Activated CD8-positive, alpha-beta T cell treated with anti-CD3 and anti-CD28 coated beads, Interleukin-2, amount 10 ng/mL, durations not matched to agents 7 days and 5 days (primary cell): ENCODE results near the gene PCK1. TPM values are rescaled to one million over a fixed set of nuclear protein-coding genes. Genes with fewer than 3 reads are reported as not detected.

Experiments
- ATAC-seq: fragments of 150-1000 bp; cut with Tn5 transposase; one replicate; pipeline ENCODE4 v1.10.0; 2021; ENCODE audit warnings: moderate library complexity
- CTCF ChIA-PET: fragments of 350-600 bp; sonication (Branson Sonifier 250); formaldehyde crosslinking; loops from one replicate; lab custom pipeline; 2021; ENCODE audit warnings: antibody characterized with exemption; lab: Charles Lee
- POLR2A ChIA-PET: fragments of 350-600 bp; sonication (Branson Sonifier 250); formaldehyde crosslinking; loops from one replicate; lab custom pipeline; 2021; ENCODE audit warnings: antibody characterized with exemption; lab: Charles Lee
- DNase-seq: peaks from one replicate; pipeline ENCODE4 v3.0.0-alpha.2; 2020
- H3K27ac Mint-ChIP-seq: one replicate; pipeline ENCODE4 v1.8.0; 2021; ENCODE audit warnings: mild to moderate bottlenecking, mixed read lengths
- H3K27me3 Mint-ChIP-seq: one replicate; pipeline ENCODE4 v1.8.0; 2021; ENCODE audit warnings: low read depth, mixed read lengths
- H3K36me3 Mint-ChIP-seq: one replicate; pipeline ENCODE4 v1.8.0; 2021; ENCODE audit warnings: low read depth, mixed read lengths
- H3K4me1 Mint-ChIP-seq: one replicate; pipeline ENCODE4 v1.8.0; 2021; ENCODE audit warnings: low read depth, mixed read lengths
- H3K4me3 Mint-ChIP-seq: one replicate; pipeline ENCODE4 v1.8.0; 2021; ENCODE audit warnings: mild to moderate bottlenecking, mixed read lengths
- H3K9me3 Mint-ChIP-seq: one replicate; pipeline ENCODE4 v1.8.0; 2022; ENCODE audit warnings: mixed read lengths; ENCODE audit not compliant: insufficient read depth
- total RNA-seq, 2 experiments: library from RNA; stranded (reverse); gene quantifications; one replicate each; pipeline ENCODE4 v1.2.3, GENCODE V29; 2021

Gene PCK1
- total RNA-seq, 2 experiments from 2014 or later: not detected

DNA sequence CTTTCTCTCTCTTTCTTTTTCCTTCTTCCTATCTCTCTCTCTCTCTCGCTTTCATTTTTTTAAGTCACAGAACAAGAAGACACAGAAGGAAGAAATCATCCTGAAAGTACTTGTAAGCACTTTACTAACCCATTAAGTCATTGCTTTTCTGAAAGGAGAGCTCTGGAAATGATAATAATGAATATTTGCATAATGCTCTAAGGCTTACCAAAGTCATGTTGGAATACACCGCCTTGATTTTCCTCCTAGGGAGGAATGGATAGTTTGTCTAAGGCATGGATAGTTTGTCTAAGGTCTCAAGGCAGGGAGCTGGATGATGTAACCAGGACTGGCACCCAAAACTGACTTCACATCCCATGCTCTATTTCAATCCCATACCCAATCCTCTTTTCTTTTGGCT is 23.1 kb upstream of the PCK1 start:
- no peak for DNase-seq
- H3K4me3 Mint-ChIP-seq: no peak overlapping the region
- H3K27ac Mint-ChIP-seq: no peak overlapping the region
- ATAC-seq: no peak
- POLR2A ChIA-PET: no interaction called here
- no peaks in the 10 kb centered on the region for H3K9me3 Mint-ChIP-seq
- H3K27me3 Mint-ChIP-seq: peaks cover 29% of the 10 kb centered on the region
- CTCF ChIA-PET: interaction anchor here (1.4 kb wide), 1 partner anchor 58 kb away, joined by 3 read pairs; no protein-coding TSS in a partner anchor
- H3K4me1 Mint-ChIP-seq: no peaks in the 10 kb centered on the region
- H3K36me3 Mint-ChIP-seq: no peaks in the 10 kb centered on the region

- CTCF ChIA-PET: no interaction called here
Measured at GRCh38 chr20:57539889-57540288, 21.0 kb upstream of the PCK1 start.

DNA sequence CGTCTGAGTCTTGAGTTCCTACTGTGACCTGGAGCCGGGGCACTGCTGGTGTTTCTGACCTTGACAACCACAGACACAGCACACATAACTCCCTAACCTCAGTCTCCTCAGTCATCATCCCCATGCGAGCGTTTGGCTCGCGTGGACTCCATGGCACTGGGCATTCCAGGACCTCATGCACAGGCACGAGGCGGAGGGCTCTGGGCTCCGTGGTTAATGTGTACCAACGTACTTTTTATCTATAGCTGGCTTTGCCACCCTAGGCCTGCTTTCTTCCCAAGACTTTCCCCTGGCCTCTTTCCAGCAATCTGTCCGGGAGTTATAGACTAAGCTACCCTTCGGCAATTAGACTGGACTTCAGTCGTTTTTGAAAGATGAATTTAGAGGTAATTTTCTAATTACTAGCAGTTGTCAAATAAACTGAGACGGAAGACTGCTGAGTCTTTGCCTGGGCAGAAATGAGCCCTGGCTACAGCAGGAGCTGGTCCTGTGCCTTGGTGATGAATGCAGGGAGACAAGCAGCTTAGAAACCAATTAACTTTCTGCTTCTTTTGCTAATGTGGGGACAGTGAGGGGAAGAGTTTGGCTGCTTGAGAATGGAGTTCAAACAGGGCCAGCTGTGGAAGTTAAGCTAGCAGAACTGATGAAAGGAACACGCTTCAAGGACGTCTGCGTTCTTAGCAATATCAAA is 19.9 kb upstream of the PCK1 start:
- ChIA-PET CTCF (no interaction called here), POLR2A (no interaction called here)
- no peak overlapping the region for H3K27ac Mint-ChIP-seq
- H3K9me3 Mint-ChIP-seq: no peaks in the 10 kb centered on the region
- no peak for ATAC-seq
- no peaks in the 10 kb centered on the region for H3K4me1 Mint-ChIP-seq
- H3K27me3 Mint-ChIP-seq: peaks cover 33% of the 10 kb centered on the region
- no peak for DNase-seq
- H3K4me3 Mint-ChIP-seq: no peak overlapping the region
- H3K36me3 Mint-ChIP-seq: no peaks in the 10 kb centered on the region

More at GRCh38 chr20:57539889-57540288, 21.0 kb upstream of the PCK1 start:
- Mint-ChIP-seq H3K27ac (no peak overlapping the region), H3K4me1 (no peaks in the 10 kb centered on the region), H3K9me3 (no peaks in the 10 kb centered on the region), H3K27me3 (peaks cover 33% of the 10 kb centered on the region), H3K4me3 (no peak overlapping the region), H3K36me3 (no peaks in the 10 kb centered on the region)
- ATAC-seq: no peak
- POLR2A ChIA-PET: no interaction called here
- no peak for DNase-seq

DNA sequence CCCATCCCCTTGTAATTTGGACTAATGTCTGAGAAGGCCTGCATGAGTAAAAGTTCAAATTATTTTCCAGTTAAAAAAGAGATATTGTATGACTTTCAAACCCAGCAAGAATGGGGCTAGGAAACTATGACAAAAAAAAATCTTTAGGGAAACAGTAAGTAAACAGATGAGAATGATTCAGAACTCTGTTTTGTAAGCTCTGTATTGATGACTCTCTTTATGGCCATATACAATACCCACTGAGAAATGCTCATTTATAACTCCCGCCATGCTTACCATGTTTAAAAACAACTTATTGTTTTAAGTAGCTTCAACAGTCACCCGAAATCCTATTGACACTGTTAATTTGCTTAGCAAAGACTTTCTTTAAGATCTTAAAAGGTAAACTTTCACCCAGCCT is 17.2 kb upstream of the PCK1 start:
- ChIA-PET CTCF (no interaction called here), POLR2A (no interaction called here)
- no peak overlapping the region for H3K27ac Mint-ChIP-seq
- H3K9me3 Mint-ChIP-seq: no peaks in the 10 kb centered on the region
- no peak overlapping the region for H3K4me3 Mint-ChIP-seq
- no peaks in the 10 kb centered on the region for H3K4me1 Mint-ChIP-seq
- H3K36me3 Mint-ChIP-seq: no peaks in the 10 kb centered on the region
- no peak for ATAC-seq
- DNase-seq: no peak
- H3K27me3 Mint-ChIP-seq: peaks cover 16% of the 10 kb centered on the region

DNA sequence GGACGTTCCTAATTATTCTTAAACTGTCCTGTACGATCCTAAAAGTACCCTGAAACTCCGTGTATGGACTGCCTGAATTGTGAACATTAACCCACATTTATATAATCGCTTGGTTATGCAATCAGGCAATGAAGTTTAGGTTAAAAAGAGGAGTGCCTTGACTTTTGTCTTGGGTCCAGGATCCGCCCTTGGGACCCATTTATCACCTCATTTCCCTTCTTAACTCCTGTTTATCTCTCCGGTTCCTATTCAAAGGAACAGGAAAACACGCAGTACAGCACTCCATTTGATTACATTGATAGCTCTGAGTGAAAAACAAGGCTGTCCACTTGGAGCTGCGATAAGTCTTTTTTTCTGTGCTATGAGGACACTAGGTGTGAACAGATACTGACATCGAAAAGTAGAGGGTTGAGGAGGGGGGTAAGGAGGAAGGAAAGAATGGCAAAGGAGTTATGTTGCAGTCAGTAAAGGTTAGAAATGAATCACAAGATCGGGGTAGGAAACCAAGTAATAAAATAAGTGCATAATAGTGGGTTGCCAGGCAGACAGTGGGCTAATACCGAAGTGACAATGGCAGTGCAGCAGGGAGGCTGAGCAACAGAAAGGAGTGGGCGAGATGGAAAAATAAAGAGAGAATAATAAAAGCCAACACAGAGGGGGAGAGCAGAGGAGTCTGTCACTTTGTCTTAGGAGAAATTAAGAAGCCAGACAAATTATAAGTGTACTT is 15.9 kb upstream of the PCK1 start:
- H3K4me3 Mint-ChIP-seq: no peak overlapping the region
- H3K27ac Mint-ChIP-seq: no peak overlapping the region
- POLR2A ChIA-PET: no interaction called here
- ATAC-seq (no peak), DNase-seq (no peak)
- H3K4me1 Mint-ChIP-seq: no peaks in the 10 kb centered on the region
- H3K36me3 Mint-ChIP-seq: no peaks in the 10 kb centered on the region
- peaks cover 11% of the 10 kb centered on the region for H3K27me3 Mint-ChIP-seq
- CTCF ChIA-PET: no interaction called here
- H3K9me3 Mint-ChIP-seq: no peaks in the 10 kb centered on the region

DNA sequence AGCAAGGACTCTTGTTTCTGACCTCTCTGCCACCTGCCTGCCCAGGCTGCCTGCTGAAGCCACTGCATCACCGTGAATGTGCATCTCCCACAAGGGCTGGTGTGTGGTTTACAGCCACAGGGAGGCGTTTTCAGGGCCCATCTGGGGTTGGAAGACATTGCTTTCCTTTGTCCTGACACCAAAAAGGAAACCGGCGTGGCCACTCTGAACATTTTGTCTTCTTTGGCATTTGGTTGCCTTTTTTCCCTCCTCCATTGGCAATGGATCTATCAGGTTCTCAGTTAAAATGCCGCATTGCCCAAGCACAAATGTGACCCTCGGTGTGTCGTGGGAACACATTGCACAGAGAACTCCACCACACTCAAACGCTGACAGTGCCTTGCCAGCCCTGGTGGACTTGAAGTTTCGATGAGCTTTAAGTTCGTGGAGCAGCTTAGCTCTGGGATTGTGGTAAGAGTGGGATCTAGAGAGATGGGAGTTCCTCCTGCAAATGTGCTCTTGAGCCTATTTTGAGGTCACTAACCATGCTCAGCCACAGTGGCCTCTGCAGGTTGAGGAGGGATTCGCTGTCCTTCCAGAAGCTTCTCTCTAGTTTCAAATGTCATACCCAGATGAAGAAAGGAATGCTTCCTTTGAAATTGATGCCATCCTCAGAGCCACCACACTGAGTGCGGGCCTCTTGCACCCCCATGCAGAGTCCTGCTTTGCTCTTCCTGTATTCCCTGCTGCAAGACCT is 14.8 kb upstream of the PCK1 start:
- H3K27me3 Mint-ChIP-seq: peaks cover 11% of the 10 kb centered on the region
- no peaks in the 10 kb centered on the region for H3K36me3 Mint-ChIP-seq
- DNase-seq (no peak), ATAC-seq (no peak)
- no peaks in the 10 kb centered on the region for H3K9me3 Mint-ChIP-seq
- no peak overlapping the region for H3K27ac Mint-ChIP-seq
- H3K4me1 Mint-ChIP-seq: no peaks in the 10 kb centered on the region
- ChIA-PET POLR2A (no interaction called here), CTCF (no interaction called here)
- no peak overlapping the region for H3K4me3 Mint-ChIP-seq

DNA sequence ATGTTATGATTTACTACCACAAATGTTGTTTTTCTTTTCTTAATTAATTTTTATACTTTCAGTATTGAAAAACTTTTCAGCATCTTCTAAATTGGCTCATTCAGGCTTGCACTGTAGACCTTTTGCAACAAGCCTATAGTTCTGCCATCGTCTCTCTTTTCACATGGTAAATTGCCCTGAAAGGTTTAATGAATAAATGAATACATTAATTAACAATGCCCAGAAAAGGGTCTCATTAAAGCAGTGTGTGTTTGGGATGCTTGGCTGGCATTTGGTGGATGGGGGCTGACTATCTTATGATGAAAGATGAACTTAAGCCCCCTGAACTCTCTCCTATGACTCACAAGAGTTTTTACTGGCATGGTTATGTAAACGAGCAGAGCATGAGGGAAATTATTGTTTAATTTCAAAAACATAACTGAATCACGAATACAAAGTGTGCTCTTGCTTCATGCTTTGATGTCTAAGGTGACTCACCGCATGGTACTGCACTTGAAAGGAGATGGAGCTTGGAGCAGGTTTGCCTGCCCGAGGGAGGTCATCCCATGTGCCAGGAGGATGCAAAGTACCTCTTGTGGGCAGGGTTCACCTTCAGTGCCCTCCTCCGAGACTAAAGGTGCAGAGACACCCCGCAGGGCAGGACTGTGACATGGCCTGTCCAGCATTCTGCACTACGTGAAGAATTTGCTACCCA is 13.8 kb upstream of the PCK1 start:
- H3K9me3 Mint-ChIP-seq: no peaks in the 10 kb centered on the region
- peaks cover 11% of the 10 kb centered on the region for H3K27me3 Mint-ChIP-seq
- no peak overlapping the region for H3K27ac Mint-ChIP-seq
- DNase-seq (no peak), ATAC-seq (no peak)
- CTCF ChIA-PET: no interaction called here
- no peaks in the 10 kb centered on the region for H3K4me1 Mint-ChIP-seq
- POLR2A ChIA-PET: no interaction called here
- no peaks in the 10 kb centered on the region for H3K36me3 Mint-ChIP-seq
- H3K4me3 Mint-ChIP-seq: no peak overlapping the region

DNA sequence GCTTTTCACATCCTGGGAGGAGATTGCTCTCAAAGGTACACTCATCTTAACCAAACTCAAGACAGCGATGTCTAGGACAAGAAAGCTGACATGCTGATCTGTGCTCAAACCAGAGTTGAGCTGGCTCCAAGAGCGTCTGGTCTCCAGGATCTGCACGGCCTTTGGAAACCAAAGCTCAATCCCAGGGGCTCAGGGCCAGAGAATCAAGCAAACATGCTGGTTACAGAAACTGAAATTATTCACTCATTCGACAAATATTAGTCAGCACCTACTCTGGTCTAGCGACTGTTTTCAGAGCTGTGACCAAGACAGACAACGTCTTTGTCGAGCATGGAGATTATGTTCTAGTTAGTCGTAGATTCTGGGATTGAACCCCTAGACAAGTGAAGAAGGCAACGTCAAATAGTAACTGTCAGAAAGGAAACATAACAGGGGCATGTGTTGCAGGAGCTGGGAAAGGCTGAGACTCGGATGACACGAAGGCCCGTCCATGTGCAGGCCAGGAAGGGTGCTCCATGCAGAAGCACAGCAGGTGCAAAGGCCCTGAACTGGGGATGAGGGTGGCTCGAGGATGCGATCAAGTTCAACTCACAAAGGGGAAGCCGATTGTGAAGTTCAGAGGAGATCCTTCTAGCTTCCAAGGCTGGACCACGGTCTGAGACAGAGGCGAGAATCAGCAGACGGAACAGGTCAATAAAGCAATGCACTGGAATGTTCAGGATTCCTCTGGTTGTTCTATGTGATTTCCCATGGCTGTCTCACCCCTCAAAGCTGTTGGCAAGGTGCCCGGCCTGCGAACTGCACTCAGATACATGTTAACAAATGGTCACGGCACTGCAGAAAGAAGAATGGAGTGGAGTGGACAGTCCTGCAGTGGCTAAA is 12.5 kb upstream of the PCK1 start:
- POLR2A ChIA-PET: no interaction called here
- CTCF ChIA-PET: no interaction called here
- peaks cover 9% of the 10 kb centered on the region for H3K27me3 Mint-ChIP-seq
- DNase-seq (no peak), ATAC-seq (no peak)
- no peaks in the 10 kb centered on the region for H3K9me3 Mint-ChIP-seq
- no peaks in the 10 kb centered on the region for H3K36me3 Mint-ChIP-seq
- no peak overlapping the region for H3K27ac Mint-ChIP-seq
- H3K4me3 Mint-ChIP-seq: no peak overlapping the region
- H3K4me1 Mint-ChIP-seq: no peaks in the 10 kb centered on the region

DNA sequence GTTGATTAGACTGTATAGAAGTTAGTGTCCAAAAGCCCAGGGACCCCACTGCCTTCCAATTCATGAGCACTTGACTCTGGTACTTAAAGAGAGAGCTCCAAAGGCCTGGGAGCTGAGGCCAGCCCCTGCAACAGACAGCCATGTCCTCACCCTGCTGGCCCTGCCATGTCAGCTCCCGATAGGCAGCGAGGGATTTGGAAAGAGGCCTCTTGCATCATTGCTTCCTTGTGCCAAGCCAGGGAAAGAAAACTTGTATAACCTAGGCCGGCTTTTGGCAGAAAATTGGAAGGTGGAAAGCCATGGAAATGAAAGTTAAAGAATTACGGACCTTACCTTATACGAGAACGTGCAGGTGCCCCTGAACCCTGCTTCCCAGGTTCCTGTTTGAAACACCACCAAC is 8.4 kb upstream of the PCK1 start:
- ChIA-PET POLR2A (no interaction called here), CTCF (no interaction called here)
- no peak overlapping the region for H3K27ac Mint-ChIP-seq
- DNase-seq: no peak
- H3K4me3 Mint-ChIP-seq: no peak overlapping the region
- H3K27me3 Mint-ChIP-seq: peaks cover 3% of the 10 kb centered on the region
- ATAC-seq: no peak
- H3K4me1 Mint-ChIP-seq: no peaks in the 10 kb centered on the region
- H3K9me3 Mint-ChIP-seq: no peaks in the 10 kb centered on the region
- H3K36me3 Mint-ChIP-seq: no peaks in the 10 kb centered on the region

DNA sequence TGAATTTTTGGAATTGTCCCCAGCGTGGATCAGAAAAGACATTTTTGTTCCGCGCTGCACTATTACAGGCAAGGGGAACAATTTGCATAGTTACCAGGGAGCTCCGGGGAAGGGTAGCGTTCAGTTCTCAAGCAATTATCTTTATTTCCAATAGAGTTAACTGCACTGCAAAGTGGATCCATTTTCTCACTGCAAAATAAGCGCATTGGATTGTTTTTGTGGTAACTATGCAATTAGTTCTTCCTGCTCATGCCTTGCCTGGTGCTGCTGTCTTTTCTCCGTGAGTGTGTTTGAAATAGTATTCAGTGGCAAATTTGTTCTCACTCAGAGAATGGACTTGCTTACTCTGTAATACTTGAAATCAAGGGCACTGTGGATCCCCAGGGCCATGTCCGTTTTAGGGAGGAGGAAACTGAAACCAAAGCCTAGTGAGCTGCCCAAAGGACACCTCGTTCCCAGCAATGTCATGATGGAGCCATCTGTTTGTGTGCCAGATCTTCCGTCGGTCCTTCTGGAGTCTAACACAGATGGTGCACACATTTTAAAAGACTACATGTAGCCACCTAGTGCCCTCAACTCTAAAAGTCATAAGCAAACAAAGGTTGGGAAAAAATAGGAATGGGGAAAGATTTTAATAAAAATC is 7.4 kb upstream of the PCK1 start:
- no peak for ATAC-seq
- Mint-ChIP-seq H3K4me3 (no peak overlapping the region), H3K27ac (no peak overlapping the region), H3K9me3 (no peaks in the 10 kb centered on the region), H3K36me3 (no peaks in the 10 kb centered on the region), H3K27me3 (peaks cover 3% of the 10 kb centered on the region), H3K4me1 (no peaks in the 10 kb centered on the region)
- DNase-seq: no peak
- CTCF ChIA-PET: no interaction called here
- POLR2A ChIA-PET: no interaction called here
